Body of pancreas (tissue), 4 donors: ENCODE measurements around the gene PLVAP.

ENCODE experiments used
- POLR2A ChIP-seq, 3 donors: fragments of 450-650 bp; IDR thresholded peaks; one replicate each; pipeline ENCODE4 v1.6.1; 2016; ENCODE audit warnings: antibody characterized with exemption in 3 of 3, mild to moderate bottlenecking in 2 of 3
- TF ChIP-seq, protein P1 (sequence below), 7 experiments: fragments of 450-650 bp in 4 of 7; fragments of 200-600 bp in 3 of 7; sonication (generic) in 3 of 7; IDR thresholded peaks; one replicate each; pipeline ENCODE4 v1.5.1; 2016 to 2019; ENCODE audit warnings: antibody characterized with exemption in 7 of 7

DNA sequence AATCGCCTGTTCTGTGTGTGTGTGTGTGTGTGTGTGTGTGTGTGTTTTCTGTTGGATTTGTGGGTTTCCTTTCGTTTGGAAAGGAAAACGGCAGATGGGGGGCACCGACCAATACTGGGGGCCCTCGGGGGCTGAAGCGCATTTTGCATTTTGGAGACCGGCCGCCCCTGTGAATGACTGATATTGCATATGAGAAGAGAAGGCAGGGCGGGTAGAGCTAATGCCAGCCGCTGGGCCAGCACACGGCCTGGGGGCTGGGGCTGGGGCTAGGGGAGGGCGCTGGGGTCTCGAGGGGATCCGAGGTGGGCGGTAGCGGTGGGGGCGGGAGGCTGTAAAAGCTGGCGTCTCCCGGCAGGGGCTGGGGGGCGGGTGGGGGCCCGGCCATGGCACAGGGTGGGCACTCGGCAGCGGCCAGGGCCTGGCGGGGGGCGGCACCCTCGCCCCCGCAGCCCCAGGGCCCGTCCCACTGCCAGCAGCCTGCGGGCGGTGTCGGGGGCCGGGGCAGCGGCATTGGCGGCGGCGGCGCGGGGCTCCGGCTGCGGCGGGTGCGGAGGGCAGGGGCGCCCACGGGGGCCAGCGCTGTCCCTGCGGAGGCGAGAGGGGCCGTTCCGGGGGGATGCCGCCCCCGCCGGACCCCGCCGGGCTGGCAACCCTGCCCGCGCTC lies 53.7 kb downstream of the PLVAP start:
- TF ChIP-seq POLR2A (IDR thresholded peaks at IDR 0.05) = no peak
- TF ChIP-seq, protein P1, sequence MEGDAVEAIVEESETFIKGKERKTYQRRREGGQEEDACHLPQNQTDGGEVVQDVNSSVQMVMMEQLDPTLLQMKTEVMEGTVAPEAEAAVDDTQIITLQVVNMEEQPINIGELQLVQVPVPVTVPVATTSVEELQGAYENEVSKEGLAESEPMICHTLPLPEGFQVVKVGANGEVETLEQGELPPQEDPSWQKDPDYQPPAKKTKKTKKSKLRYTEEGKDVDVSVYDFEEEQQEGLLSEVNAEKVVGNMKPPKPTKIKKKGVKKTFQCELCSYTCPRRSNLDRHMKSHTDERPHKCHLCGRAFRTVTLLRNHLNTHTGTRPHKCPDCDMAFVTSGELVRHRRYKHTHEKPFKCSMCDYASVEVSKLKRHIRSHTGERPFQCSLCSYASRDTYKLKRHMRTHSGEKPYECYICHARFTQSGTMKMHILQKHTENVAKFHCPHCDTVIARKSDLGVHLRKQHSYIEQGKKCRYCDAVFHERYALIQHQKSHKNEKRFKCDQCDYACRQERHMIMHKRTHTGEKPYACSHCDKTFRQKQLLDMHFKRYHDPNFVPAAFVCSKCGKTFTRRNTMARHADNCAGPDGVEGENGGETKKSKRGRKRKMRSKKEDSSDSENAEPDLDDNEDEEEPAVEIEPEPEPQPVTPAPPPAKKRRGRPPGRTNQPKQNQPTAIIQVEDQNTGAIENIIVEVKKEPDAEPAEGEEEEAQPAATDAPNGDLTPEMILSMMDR (IDR thresholded peaks at IDR 0.05) = no peak
